ENCODE measurements around the gene HOXA4.
A peak's percentile ranks its signal among the peaks of the same experiment; 100 is the strongest.

HOXA4 gene

GRCh38 chr7:27130540-27131389 lies at the start of gene HOXA4:
Gene HOXA4, minus strand, starts transcription at chr7:27130757. Its CDS starts 24 bp downstream, at chr7:27130733.
- peak; percentile 78 for DNase-seq

- DNase-seq: peak; percentile 59
Measured at GRCh38 chr7:27179503-27180430, 49.2 kb upstream of the HOXA4 start.

- DNase-seq: no peak
Measured at GRCh38 chr7:27179030-27179429, 48.5 kb upstream of the HOXA4 start.

- no peak for DNase-seq
Measured at GRCh38 chr7:27178366-27178765, 47.8 kb upstream of the HOXA4 start.

GRCh38 chr7:27177795-27178320 lies 47.3 kb upstream of the HOXA4 start:
- DNase-seq: no peak

GRCh38 chr7:27176962-27177794 lies 46.6 kb upstream of the HOXA4 start:
- no peak for DNase-seq

- no peak for DNase-seq
Measured at GRCh38 chr7:27176524-27176845, 45.9 kb upstream of the HOXA4 start.

- no peak for DNase-seq
Measured at GRCh38 chr7:27175626-27176523, 45.3 kb upstream of the HOXA4 start.

GRCh38 chr7:27174874-27175625 lies 44.5 kb upstream of the HOXA4 start:
- DNase-seq: no peak

- DNase-seq: no peak
Measured at GRCh38 chr7:27173956-27174873, 43.7 kb upstream of the HOXA4 start, which contains the start of gene HOXA10. Gene HOXA10, minus strand, starts transcription at chr7:27174320. Its CDS starts 14 bp downstream, at chr7:27174306.

GRCh38 chr7:27173511-27173955 lies 43.0 kb upstream of the HOXA4 start:
- DNase-seq: peak; percentile 43

GRCh38 chr7:27172823-27173510 lies 42.4 kb upstream of the HOXA4 start:
- no peak for DNase-seq

- DNase-seq: no peak
Measured at GRCh38 chr7:27172315-27172774, 41.8 kb upstream of the HOXA4 start.

- no peak for DNase-seq
Measured at GRCh38 chr7:27171637-27172314, 41.2 kb upstream of the HOXA4 start.

GRCh38 chr7:27171325-27171636 lies 40.7 kb upstream of the HOXA4 start:
- no peak for DNase-seq

GRCh38 chr7:27170426-27171324 lies 40.1 kb upstream of the HOXA4 start:
- no peak for DNase-seq
